Right lobe of liver (tissue), 6 donors: ENCODE results near the gene SYNPO. TPM values are rescaled to one million over a fixed set of nuclear protein-coding genes. Genes with fewer than 3 reads are reported as not detected.

ENCODE experiments used
- ATAC-seq, 4 donors: fragments of 200-7000 bp; cut with Tn5 transposase; one replicate each; pipeline ENCODE4 v1.9.1; 2020; ENCODE audit warnings: mild to moderate bottlenecking in 4 of 4, moderate library complexity in 4 of 4
- DNase-seq, 3 donors: peaks; one replicate each; pipeline ENCODE4 v3.0.0-alpha.2; 2020
- H3K27ac ChIP-seq, 3 donors: fragments of 200-600 bp; one replicate each; pipeline ENCODE4 v1.8.0; 2022
- H3K27me3 ChIP-seq, 2 donors: fragments of 200-600 bp; one replicate each; pipeline ENCODE4 v1.8.0; 2022
- H3K36me3 ChIP-seq, 4 donors: fragments of 200-600 bp; sonication (generic) in 1 of 4; one replicate each; pipeline versions ENCODE4 v1.5.1 to v1.8.0; 2017 to 2022; ENCODE audit warnings: control low read depth in 1 of 4
- H3K4me1 ChIP-seq, 4 donors: fragments of 200-600 bp; sonication (generic) in 1 of 4; one replicate each; pipeline versions ENCODE4 v1.5.1 to v1.8.0; 2017 to 2022; ENCODE audit warnings: control low read depth in 1 of 4
- H3K4me3 ChIP-seq, 3 donors: fragments of 200-600 bp; one replicate each; pipeline ENCODE4 v1.8.0; 2022
- H3K9me3 ChIP-seq, 4 donors: fragments of 200-600 bp; sonication (generic) in 1 of 4; one replicate each; pipeline versions ENCODE4 v1.5.1 to v1.8.0; 2017 to 2022; ENCODE audit warnings: control low read depth in 1 of 4
- CTCF ChIP-seq, 4 donors: fragments of 200-600 bp in 3 of 4; fragments of 450-650 bp in 1 of 4; IDR thresholded peaks; one replicate each; pipeline versions ENCODE4 v1.5.1 to v1.8.0; 2016 to 2022; ENCODE audit warnings: antibody characterized with exemption in 4 of 4, mild to moderate bottlenecking in 2 of 4
- POLR2A ChIP-seq: fragments of 450-650 bp; IDR thresholded peaks from one replicate; pipeline ENCODE4 v1.6.1; 2017; ENCODE audit warnings: antibody characterized with exemption, mild to moderate bottlenecking
- WGBS: methylation state at CpG from one replicate; pipeline ENCODE4 v1.1.6; 2018; ENCODE audit warnings: low coverage, low lambda C conversion rate; ENCODE audit not compliant: insufficient coverage; ENCODE audit errors: missing lambda C conversion rate; 5-methylcytosine and 5-hydroxymethylcytosine counted together
- intact Hi-C, 2 donors: fragments of 100-400 bp; cut with DNase I; formaldehyde crosslinking; loops; one replicate each; pipeline versions ENCODE4 v1.11.2 to v1.14.1; 2022
- total RNA-seq, 6 experiments: library from RNA; depleted of rRNA in 2 of 6; stranded (reverse); fragments of >200 nt in 2 of 6; fragmentation: NEBNext Ultra II Directional in 3 of 6; extraction: Animal tissue kit (Norgen Biotek cat#: 25700) in 3 of 6; gene quantifications; one replicate each; pipeline versions ENCODE4 v1.1.0 to v1.2.4, GENCODE V29; 2016 to 2023
- donor health status: DM: no; HTN: yes; CAD: no.
- donor health status: DM: no; HTN: no; CAD: no.
- donor health status: DM: no; HTN: no; CAD: no.
- donor health status: DM: no; HTN: yes; CAD: no.
- donor health status: DM: no; HTN: yes; CAD: no.

SYNPO gene
- total RNA-seq, 6 experiments from 2014 or later: 23.4 to 51.8 (median 35.6) TPM

DNA sequence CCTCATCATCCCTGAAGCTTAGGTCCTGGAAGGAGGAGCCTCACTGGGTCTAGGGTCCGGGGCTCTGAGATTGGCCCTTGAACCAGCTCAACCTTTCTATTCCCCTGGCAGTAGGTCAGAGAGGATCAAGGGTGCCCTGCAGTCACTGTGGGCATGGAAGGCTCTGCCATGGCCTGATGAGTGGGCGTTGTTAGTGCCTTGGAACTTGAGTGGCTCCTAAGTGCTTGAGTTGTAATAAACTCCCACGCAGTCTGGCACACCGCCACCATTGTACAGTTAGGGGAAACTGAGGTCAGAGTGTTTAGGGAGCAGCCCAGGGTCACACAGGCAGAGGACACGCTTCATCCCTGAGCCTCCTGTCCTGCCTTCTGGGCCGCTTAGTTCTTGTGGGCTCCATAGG lies 10.4 kb upstream of the SYNPO start:
- 33% methylated on average over 1 of the region's 6 CpGs for WGBS

DNA sequence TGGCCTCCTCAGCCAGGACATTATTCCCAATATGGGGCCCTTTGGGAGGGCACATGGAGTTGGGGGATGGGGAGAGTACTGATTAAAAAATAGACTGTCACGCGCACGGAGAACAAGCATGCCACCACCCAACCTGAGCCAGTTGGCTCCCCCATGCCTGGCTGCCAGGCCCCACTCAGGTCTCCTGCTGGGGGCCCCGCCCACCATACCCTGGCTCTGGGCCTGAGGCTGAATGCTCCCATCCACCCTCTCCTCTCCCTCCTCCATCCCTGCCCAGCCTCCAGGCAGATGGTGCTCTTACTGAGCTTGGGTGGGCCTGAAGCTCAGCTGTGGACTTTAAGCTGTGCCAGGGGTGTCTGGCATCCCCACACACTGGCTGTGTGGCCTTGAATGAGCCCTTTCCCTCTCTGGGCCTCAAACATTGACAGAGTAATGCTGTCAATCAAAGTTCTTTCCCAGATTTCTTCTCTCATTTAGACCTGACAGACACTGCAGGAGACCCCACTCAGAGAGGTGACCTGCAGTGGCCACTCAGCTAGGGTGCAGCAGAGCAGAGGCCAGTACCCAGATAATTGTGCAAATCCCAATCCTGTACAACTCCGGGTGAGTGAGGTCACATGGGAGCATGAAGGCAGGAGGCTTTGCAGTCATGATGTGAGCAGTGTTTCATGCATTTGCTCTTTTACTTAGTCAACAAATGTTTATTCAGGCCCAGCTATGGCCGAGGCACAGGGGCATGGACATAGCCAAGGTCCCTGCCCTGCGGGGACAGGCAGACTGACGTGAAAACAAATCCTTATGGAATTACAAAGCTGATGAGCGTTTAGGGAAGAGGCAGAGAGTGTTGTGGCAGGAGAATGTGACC lies 9.8 kb upstream of the SYNPO start:
- peak in 1 of 4 donors; percentile 14 for TF ChIP-seq CTCF (IDR thresholded peaks at IDR 0.05)
- no peak for TF ChIP-seq POLR2A
- peaks cover 0 to 45% (median 21%) of the 10 kb centered on the region in 4 donors for H3K4me1 ChIP-seq
- intact Hi-C loops: no loop called here

More for the DNA sequence above, 10.4 kb upstream of the SYNPO start:
- no peak for TF ChIP-seq CTCF (IDR thresholded peaks at IDR 0.05)
- no peak for TF ChIP-seq POLR2A
- Histone ChIP-seq H3K27ac (peak overlapping the region in 1 of 3 donors; percentile 71), H3K36me3 (no peaks in the 10 kb centered on the region), H3K4me1 (peaks cover 0 to 43% (median 20%) of the 10 kb centered on the region in 4 donors), H3K27me3 (no peaks in the 10 kb centered on the region), H3K4me3 (no peak overlapping the region), H3K9me3 (no peaks in the 10 kb centered on the region)
- peak in 1 of 3 donors; percentile 30 for DNase-seq
- intact Hi-C loops: no loop called here
- no peak for ATAC-seq

DNA sequence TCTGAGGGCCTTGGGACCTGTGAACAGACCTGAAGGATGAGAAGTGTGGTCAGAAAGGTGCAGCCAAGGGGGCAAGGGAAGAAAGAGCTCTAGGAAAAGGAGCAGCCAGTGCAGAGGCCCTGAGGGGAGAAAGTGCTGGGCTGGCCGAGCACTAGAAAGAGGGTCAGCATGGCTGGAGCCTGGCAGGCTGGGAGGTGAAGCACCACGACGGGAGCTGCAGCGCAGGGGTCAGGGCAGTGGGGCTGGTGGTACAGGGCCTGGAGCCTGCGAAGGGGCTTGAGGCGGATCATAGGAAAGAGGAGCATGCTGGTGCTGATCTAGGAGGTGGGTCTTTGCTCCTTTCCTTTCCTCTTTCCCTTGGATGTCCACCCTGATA lies 9.1 kb upstream of the SYNPO start:
- H3K27me3 ChIP-seq: no peaks in the 10 kb centered on the region
- peak overlapping the region in 1 of 3 donors; percentile 71 for H3K27ac ChIP-seq
- H3K4me3 ChIP-seq: no peak overlapping the region
- H3K36me3 ChIP-seq: no peaks in the 10 kb centered on the region
- ATAC-seq (no peak), DNase-seq (no peak)
- H3K4me1 ChIP-seq: peaks cover 0 to 43% (median 21%) of the 10 kb centered on the region in 4 donors
- H3K9me3 ChIP-seq: no peaks in the 10 kb centered on the region
- TF ChIP-seq POLR2A (no peak), CTCF (IDR thresholded peaks at IDR 0.05) (no peak)
- intact Hi-C loops: no loop called here
- 89% methylated on average over 2 of the region's 6 CpGs for WGBS

More for the DNA sequence above, 9.8 kb upstream of the SYNPO start:
- no peaks in the 10 kb centered on the region for H3K36me3 ChIP-seq
- 15% methylated on average over 5 of the region's 9 CpGs for WGBS
- no peak overlapping the region for H3K4me3 ChIP-seq
- ATAC-seq: peak; percentile 53 to 79 (median 68)
- H3K27ac ChIP-seq: peak overlapping the region in 2 of 3 donors; percentile 24 to 71
- H3K27me3 ChIP-seq: no peaks in the 10 kb centered on the region
- peak in 1 of 3 donors; percentile 76 for DNase-seq
- no peaks in the 10 kb centered on the region for H3K9me3 ChIP-seq

DNA sequence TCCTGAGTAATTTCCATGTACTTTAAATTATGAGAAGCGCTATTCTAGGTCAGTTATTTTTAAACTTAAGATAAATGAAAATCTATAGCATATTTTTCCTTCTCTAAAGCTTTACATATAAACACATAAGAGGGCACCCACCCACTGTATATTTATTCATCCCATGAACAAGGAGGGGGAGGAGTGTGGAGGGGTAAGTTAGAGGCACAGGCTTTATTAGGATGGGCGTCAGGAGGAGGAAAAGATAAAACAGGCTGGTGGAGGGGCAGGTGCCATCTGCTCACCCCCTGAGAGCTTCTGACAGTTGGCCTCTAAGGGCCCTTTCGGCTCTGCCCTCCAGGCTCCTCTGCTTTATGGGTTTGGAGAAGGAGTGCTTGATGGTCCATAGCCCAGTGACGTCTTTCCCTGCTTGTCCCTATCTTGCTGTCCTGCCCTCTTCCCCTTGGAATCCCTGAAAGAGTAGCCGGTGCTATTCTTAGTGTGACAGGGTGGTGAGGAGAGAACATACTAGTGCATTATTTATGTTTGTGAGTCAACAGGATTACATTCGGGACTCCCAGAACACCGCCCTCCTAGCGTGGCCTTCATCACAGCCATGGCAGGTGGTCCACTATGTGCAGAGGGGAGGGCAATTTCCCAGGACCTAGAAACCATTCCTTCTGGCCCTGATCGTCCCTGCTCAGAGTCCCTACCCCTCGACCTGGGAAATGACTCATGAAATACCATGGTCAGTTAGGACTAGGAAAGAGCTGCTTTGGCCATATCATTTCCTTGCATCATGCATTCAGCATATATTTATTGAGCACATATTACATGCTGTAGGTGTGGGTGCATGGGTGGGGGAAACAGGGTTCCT lies 7.9 kb upstream of the SYNPO start:
- TF ChIP-seq CTCF (IDR thresholded peaks at IDR 0.05): no peak
- TF ChIP-seq POLR2A: no peak
- 62% methylated on average over 10 of the region's 10 CpGs for WGBS
- H3K27me3 ChIP-seq: no peaks in the 10 kb centered on the region
- H3K4me3 ChIP-seq: no peak overlapping the region
- H3K9me3 ChIP-seq: no peaks in the 10 kb centered on the region
- no peaks in the 10 kb centered on the region for H3K36me3 ChIP-seq
- no peak overlapping the region for H3K27ac ChIP-seq
- DNase-seq (no peak), ATAC-seq (no peak)
- intact Hi-C loops: no loop called here
- H3K4me1 ChIP-seq: peaks cover 0 to 55% (median 21%) of the 10 kb centered on the region in 4 donors
